Neutrophil (primary cell): Measurements from ENCODE around the gene TTF1.

Experiments used
- H3K27ac ChIP-seq: fragments of 200-600 bp; sonication (generic); 2 replicates; pipeline ENCODE4 v1.5.1; 2016; ENCODE audit warnings: mild to moderate bottlenecking, moderate library complexity
- H3K27me3 ChIP-seq: fragments of 200-600 bp; sonication (generic); 2 replicates; pipeline ENCODE4 v1.6.0; 2016; ENCODE audit warnings: mild to moderate bottlenecking
- H3K36me3 ChIP-seq: fragments of 200-600 bp; sonication (generic); 2 replicates; pipeline ENCODE4 v1.5.1; 2017
- H3K4me1 ChIP-seq, 2 experiments: fragments of 200-600 bp in 1 of 2; sonication (generic) in 1 of 2; 1 replicate in 1 of 2; 2 replicates in 1 of 2; pipeline versions ENCODE4 v1.5.1 to v1.6.1; 2013 to 2016; ENCODE audit warnings: low read depth in 1 of 2, low read length in 1 of 2, mild to moderate bottlenecking in 1 of 2, moderate library complexity in 1 of 2; ENCODE audit not compliant: control insufficient read depth in 1 of 2, insufficient read depth in 1 of 2
- H3K4me3 ChIP-seq, 2 experiments: fragments of 200-600 bp in 1 of 2; sonication (generic) in 1 of 2; 1 replicate in 1 of 2; 2 replicates in 1 of 2; pipeline ENCODE4 v1.5.1; 2013 to 2016; ENCODE audit warnings: low read depth in 1 of 2, low read length in 1 of 2, mild to moderate bottlenecking in 1 of 2, moderate library complexity in 1 of 2
- H3K9me3 ChIP-seq: fragments of 200-600 bp; sonication (generic); 2 replicates; pipeline ENCODE4 v1.5.1; 2016
- TF ChIP-seq, protein P1 (sequence below): fragments of 200-600 bp; sonication (generic); IDR thresholded peaks from 2 replicates; pipeline ENCODE4 v1.5.1; 2016; ENCODE audit warnings: antibody characterized with exemption

Gene TTF1

DNA sequence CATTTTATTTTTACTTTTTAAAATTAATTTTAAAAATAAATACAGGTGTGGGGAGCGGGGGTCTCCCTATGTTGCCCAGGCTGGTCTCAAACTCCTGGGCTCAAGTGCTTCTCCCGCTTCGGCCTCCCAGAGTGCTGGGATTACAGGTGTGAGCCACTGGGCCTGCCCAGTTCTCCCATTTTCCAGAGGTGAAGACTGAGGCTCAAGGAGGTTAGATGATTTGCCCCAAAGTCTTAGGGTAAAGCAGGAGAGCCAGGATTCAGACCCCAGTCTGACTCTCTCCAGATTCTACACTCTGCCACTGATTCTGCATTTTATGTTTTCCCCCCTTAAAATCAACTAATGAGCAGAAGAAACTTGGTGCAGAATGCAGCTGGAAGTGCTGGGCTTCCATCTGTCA is 40.2 kb upstream of the TTF1 start:
- no peaks in the 10 kb centered on the region for H3K36me3 ChIP-seq
- TF ChIP-seq, protein P1, sequence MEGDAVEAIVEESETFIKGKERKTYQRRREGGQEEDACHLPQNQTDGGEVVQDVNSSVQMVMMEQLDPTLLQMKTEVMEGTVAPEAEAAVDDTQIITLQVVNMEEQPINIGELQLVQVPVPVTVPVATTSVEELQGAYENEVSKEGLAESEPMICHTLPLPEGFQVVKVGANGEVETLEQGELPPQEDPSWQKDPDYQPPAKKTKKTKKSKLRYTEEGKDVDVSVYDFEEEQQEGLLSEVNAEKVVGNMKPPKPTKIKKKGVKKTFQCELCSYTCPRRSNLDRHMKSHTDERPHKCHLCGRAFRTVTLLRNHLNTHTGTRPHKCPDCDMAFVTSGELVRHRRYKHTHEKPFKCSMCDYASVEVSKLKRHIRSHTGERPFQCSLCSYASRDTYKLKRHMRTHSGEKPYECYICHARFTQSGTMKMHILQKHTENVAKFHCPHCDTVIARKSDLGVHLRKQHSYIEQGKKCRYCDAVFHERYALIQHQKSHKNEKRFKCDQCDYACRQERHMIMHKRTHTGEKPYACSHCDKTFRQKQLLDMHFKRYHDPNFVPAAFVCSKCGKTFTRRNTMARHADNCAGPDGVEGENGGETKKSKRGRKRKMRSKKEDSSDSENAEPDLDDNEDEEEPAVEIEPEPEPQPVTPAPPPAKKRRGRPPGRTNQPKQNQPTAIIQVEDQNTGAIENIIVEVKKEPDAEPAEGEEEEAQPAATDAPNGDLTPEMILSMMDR = no peak
- peaks cover 56% of the 10 kb centered on the region for H3K27me3 ChIP-seq
- H3K27ac ChIP-seq = no peak overlapping the region
- no peak overlapping the region for H3K4me3 ChIP-seq
- no peaks in the 10 kb centered on the region for H3K4me1 ChIP-seq
- H3K9me3 ChIP-seq = no peaks in the 10 kb centered on the region

DNA sequence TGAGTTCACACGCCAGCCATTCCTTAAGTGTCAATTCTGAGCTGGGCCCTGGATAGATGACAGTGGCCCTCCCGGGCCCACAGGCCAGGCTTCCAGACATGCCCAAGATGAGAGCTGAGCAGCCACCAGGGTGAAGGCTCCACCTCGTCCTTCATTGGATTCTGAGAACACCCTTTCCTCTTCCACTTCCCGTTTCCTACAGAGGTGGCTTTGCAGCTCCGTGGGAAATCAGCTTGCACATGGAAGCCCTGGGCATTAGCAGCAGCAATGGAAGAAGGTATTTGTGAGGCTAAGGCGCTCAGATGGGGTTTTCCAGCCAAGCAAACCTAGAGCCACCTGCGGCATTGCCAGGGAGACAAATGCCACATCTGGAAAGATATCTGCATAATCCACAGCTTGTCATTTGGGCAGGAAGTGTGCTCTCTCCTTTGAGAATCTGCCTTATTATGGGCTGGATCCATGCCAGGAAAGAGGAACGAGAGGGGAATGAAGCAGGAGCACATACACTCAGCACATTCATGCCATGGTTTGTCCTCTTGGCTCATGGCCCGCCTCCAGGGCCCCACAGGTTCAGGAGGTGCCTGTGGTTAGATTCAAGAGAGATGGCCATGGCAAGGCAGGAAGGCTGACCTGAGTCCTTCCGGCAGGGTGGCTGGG is 37.4 kb upstream of the TTF1 start:
- H3K4me1 ChIP-seq = no peaks in the 10 kb centered on the region
- no peaks in the 10 kb centered on the region for H3K36me3 ChIP-seq
- no peaks in the 10 kb centered on the region for H3K9me3 ChIP-seq
- TF ChIP-seq, protein P1 = no peak
- no peak overlapping the region for H3K27ac ChIP-seq
- no peak overlapping the region for H3K4me3 ChIP-seq
- peaks cover 77% of the 10 kb centered on the region for H3K27me3 ChIP-seq

DNA sequence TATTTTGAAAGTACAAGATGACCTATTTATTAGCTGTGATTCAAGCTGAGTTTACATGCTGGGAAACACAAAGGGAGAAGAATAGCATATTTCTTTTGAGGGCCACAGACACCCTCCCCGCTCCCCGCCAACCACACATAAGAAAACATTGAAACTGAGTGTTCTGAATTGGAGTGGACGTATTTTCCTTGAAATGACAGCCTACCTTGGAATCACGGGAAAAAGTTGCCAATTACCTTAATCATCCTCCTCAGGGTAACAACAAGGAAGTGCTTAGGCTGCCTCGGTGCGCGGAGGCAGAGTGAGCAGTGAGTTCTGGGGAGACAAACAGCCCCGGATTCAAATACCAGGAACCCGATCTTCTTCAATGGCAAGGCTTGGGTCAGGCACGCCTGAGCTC is 34.8 kb upstream of the TTF1 start:
- Histone ChIP-seq H3K9me3 (no peaks in the 10 kb centered on the region), H3K27me3 (peaks cover 68% of the 10 kb centered on the region), H3K27ac (no peak overlapping the region), H3K36me3 (no peaks in the 10 kb centered on the region), H3K4me3 (no peak overlapping the region), H3K4me1 (no peaks in the 10 kb centered on the region)
- TF ChIP-seq, protein P1 = no peak

DNA sequence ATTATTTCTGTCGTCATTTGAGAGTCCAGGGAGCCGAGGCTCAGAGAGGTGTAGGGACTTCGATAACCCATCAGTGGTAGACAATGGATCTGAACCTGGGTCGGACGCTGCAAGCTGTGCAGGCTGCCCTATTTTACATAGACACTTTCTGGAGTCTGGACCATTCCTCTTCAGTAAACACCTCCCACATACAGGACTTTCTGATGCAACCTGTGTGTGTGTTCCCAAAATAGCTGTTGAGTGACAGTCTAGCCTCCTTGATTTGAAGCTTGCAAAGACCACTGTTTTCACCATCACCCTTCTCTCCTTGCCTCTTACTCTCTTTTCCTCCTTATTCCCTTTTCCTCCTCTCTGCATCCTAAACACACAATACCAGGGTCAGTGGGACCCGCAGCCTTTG is 34.1 kb upstream of the TTF1 start:
- H3K27ac ChIP-seq = no peak overlapping the region
- H3K4me1 ChIP-seq = no peaks in the 10 kb centered on the region
- H3K36me3 ChIP-seq = no peaks in the 10 kb centered on the region
- H3K9me3 ChIP-seq = no peaks in the 10 kb centered on the region
- H3K27me3 ChIP-seq = peaks cover 74% of the 10 kb centered on the region
- H3K4me3 ChIP-seq = no peak overlapping the region
- TF ChIP-seq, protein P1 = no peak

DNA sequence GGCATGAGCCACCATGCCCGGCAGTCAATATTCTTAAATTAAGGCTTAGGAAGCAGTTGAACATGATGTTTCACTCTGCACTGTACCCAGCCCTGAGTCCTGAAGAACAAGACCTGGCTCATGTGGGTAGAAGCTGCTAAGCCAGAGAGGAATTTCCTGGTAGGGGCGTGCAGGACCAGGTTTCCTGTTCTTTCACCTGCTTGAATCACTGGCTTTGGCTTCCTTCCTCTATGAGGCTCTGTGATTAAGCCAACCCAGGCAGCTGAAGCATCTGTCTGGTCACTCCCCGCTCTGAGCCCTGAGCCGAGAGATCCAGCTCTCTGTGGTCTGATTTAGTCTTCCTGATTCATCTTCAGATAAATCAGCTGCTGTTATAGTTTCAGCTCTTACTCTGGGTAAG is 32.5 kb upstream of the TTF1 start:
- H3K4me3 ChIP-seq = no peak overlapping the region
- H3K4me1 ChIP-seq = no peaks in the 10 kb centered on the region
- no peaks in the 10 kb centered on the region for H3K9me3 ChIP-seq
- H3K27ac ChIP-seq = no peak overlapping the region
- H3K36me3 ChIP-seq = no peaks in the 10 kb centered on the region
- TF ChIP-seq, protein P1 = no peak
- peaks cover 77% of the 10 kb centered on the region for H3K27me3 ChIP-seq
